ENCODE measurements around the gene AP1AR.

The AP1AR gene

GRCh38 chr4:112234952-112235609 lies 3.5 kb downstream of the AP1AR start:
- H3K36me3 ChIP-seq: peaks cover 3% of the 10 kb centered on the region; the same call in 1 of the 2 replicates
- no peaks in the 10 kb centered on the region for H3K4me1 ChIP-seq
- DNase-seq: peak; percentile 65
- peak; percentile 89 for TF ChIP-seq CTCF (IDR thresholded peaks at IDR 0.05; ENCODE audit: low read depth, low read length)
- H3K27me3 ChIP-seq: no peaks in the 10 kb centered on the region
- no peaks in the 10 kb centered on the region for H3K9me3 ChIP-seq
- H3K4me3 ChIP-seq (ENCODE audit: low read depth, low read length): no peak overlapping the region

GRCh38 chr4:112236040-112236439 lies 4.5 kb downstream of the AP1AR start:
- no peak for TF ChIP-seq CTCF (IDR thresholded peaks at IDR 0.05; ENCODE audit: low read depth, low read length)
- Histone ChIP-seq H3K9me3 (no peaks in the 10 kb centered on the region), H3K4me3 (ENCODE audit: low read depth, low read length) (no peak overlapping the region), H3K27me3 (no peaks in the 10 kb centered on the region), H3K4me1 (no peaks in the 10 kb centered on the region), H3K36me3 (peaks cover 3% of the 10 kb centered on the region; the same call in 1 of the 2 replicates)
- no peak for DNase-seq

GRCh38 chr4:112238833-112239232 lies 7.2 kb downstream of the AP1AR start:
- no peak for DNase-seq
- Histone ChIP-seq H3K36me3 (no peaks in the 10 kb centered on the region), H3K27me3 (no peaks in the 10 kb centered on the region), H3K4me3 (ENCODE audit: low read depth, low read length) (no peak overlapping the region), H3K4me1 (peaks cover 3% of the 10 kb centered on the region; the same call in 1 of the 2 replicates), H3K9me3 (no peaks in the 10 kb centered on the region)
- no peak for TF ChIP-seq CTCF (IDR thresholded peaks at IDR 0.05; ENCODE audit: low read depth, low read length)

GRCh38 chr4:112245383-112245782 lies 13.8 kb downstream of the AP1AR start:
- DNase-seq: no peak
- no peaks in the 10 kb centered on the region for H3K9me3 ChIP-seq
- no peak overlapping the region for H3K4me3 ChIP-seq (ENCODE audit: low read depth, low read length)
- no peaks in the 10 kb centered on the region for H3K27me3 ChIP-seq
- H3K36me3 ChIP-seq: no peaks in the 10 kb centered on the region
- peaks cover 3% of the 10 kb centered on the region; the same call in 1 of the 2 replicates for H3K4me1 ChIP-seq
- TF ChIP-seq CTCF (IDR thresholded peaks at IDR 0.05; ENCODE audit: low read depth, low read length): peak; percentile 17; the same call in 1 of the 2 replicates

GRCh38 chr4:112247021-112247420 lies 15.4 kb downstream of the AP1AR start:
- DNase-seq: no peak
- Histone ChIP-seq H3K27me3 (no peaks in the 10 kb centered on the region), H3K4me1 (peaks cover 5% of the 10 kb centered on the region; the same call in 1 of the 2 replicates), H3K4me3 (ENCODE audit: low read depth, low read length) (no peak overlapping the region), H3K9me3 (no peaks in the 10 kb centered on the region), H3K36me3 (no peaks in the 10 kb centered on the region)
- TF ChIP-seq CTCF (IDR thresholded peaks at IDR 0.05; ENCODE audit: low read depth, low read length): no peak

GRCh38 chr4:112251019-112251643 lies 19.5 kb downstream of the AP1AR start:
- Histone ChIP-seq H3K36me3 (no peaks in the 10 kb centered on the region), H3K9me3 (no peaks in the 10 kb centered on the region), H3K4me1 (peaks cover 5% of the 10 kb centered on the region; the same call in 1 of the 2 replicates), H3K27me3 (no peaks in the 10 kb centered on the region), H3K4me3 (ENCODE audit: low read depth, low read length) (no peak overlapping the region)
- DNase-seq: no peak
- no peak for TF ChIP-seq CTCF (IDR thresholded peaks at IDR 0.05; ENCODE audit: low read depth, low read length)
